GM12878 (cell line): Measurements from ENCODE around the gene SLC25A33. TPM values are rescaled to one million over a fixed set of nuclear protein-coding genes. Genes with fewer than 3 reads are reported as not detected.

Source experiments
- ATAC-seq: fragments of 200-7000 bp; cut with Tn5 transposase; 3 replicates; pipeline ENCODE4 v1.9.1; 2020; ENCODE audit warnings: mild to moderate bottlenecking, moderate library complexity
- BruUV-seq: library from RNA; stranded (reverse); fragments of 400-500 nt; replicated peaks from 2 replicates; lab custom pipeline; 2021; lab: Mats Ljungman, UMichigan
- CTCF ChIA-PET: fragments of 300-600 bp; sonication (Branson Sonifier 250); formaldehyde crosslinking; extraction: SDS; loops from one replicate; lab custom pipeline; 2021; ENCODE audit warnings: inconsistent platforms; lab: Yijun Ruan, JAX
- POLR2A ChIA-PET: fragments of 350-600 bp; formaldehyde crosslinking; extraction: SDS; loops from one replicate; lab custom pipeline; 2021; ENCODE audit warnings: inconsistent platforms; lab: Charles Lee
- RAD21 ChIA-PET: fragments of 300-600 bp; sonication (Branson Sonifier 250); formaldehyde crosslinking; loops from one replicate; lab custom pipeline; 2023; ENCODE audit warnings: antibody characterized with exemption; ENCODE audit not compliant: unreplicated experiment; lab: Charles Lee
- SMC1A ChIA-PET: fragments of 300-600 bp; sonication (Branson Sonifier 250); formaldehyde crosslinking; loops from one replicate; lab custom pipeline; 2023; ENCODE audit not compliant: unreplicated experiment, uncharacterized antibody; lab: Charles Lee
- DNase-seq: peaks from one replicate; pipeline ENCODE4 v3.0.0-alpha.2; 2011; ENCODE audit warnings: low read depth, low spot score
- FAIRE-seq: peaks from 3 replicates; lab custom pipeline; 2011; peaks lifted over from hg19 to GRCh38; lab: Jason Lieb, UNC
- H2AFZ ChIP-seq: 2 replicates; pipeline ENCODE4 v1.6.0; 2011; ENCODE audit warnings: low read depth, low read length, control low read depth; ENCODE audit not compliant: control insufficient read depth
- H3K27ac ChIP-seq: 2 replicates; pipeline ENCODE4 v1.5.1; 2011; ENCODE audit warnings: control low read depth; ENCODE audit not compliant: control insufficient read depth, insufficient read depth
- H3K27me3 ChIP-seq, 2 experiments: replicated peaks in 1 of 2; 2 replicates each; pipeline versions ENCODE4 v1.6.0 to v1.6.1; 2011; ENCODE audit warnings: low read length in 1 of 2; ENCODE audit not compliant: control insufficient read depth in 2 of 2, insufficient read depth in 2 of 2
- H3K36me3 ChIP-seq, 2 experiments: 2 replicates each; pipeline ENCODE4 v1.5.1; 2011; ENCODE audit warnings: low read length in 1 of 2; ENCODE audit not compliant: control insufficient read depth in 2 of 2, insufficient read depth in 2 of 2
- H3K4me1 ChIP-seq: 2 replicates; pipeline ENCODE4 v1.6.1; 2011; ENCODE audit warnings: mild to moderate bottlenecking, low read length, moderate library complexity, mixed read lengths; ENCODE audit not compliant: control insufficient read depth, insufficient read depth
- H3K4me2 ChIP-seq: 2 replicates; pipeline ENCODE4 v1.6.0; 2011; ENCODE audit warnings: control low read depth; ENCODE audit not compliant: control insufficient read depth, insufficient read depth
- H3K4me3 ChIP-seq: fragments of 200-600 bp; sonication (generic); 2 replicates; pipeline ENCODE4 v1.5.1; 2016
- H3K79me2 ChIP-seq: 2 replicates; pipeline ENCODE4 v1.6.0; 2011; ENCODE audit warnings: low read length; ENCODE audit not compliant: control insufficient read depth, insufficient read depth
- H3K9ac ChIP-seq: 2 replicates; pipeline ENCODE4 v1.8.0; 2011; ENCODE audit warnings: low read length, control low read depth, mixed read lengths; ENCODE audit not compliant: control insufficient read depth, insufficient read depth
- H3K9me3 ChIP-seq: replicated peaks from 3 replicates; pipeline ENCODE4 v1.5.1; 2011; ENCODE audit warnings: mild to moderate bottlenecking, low read length; ENCODE audit not compliant: control insufficient read depth, insufficient read depth
- H4K20me1 ChIP-seq: 2 replicates; pipeline ENCODE4 v1.6.0; 2011; ENCODE audit not compliant: control insufficient read depth, insufficient read depth
- BCLAF1 ChIP-seq: fragments of 450-650 bp; IDR thresholded peaks from 2 replicates; pipeline ENCODE4 v1.6.1; 2017; ENCODE audit warnings: antibody characterized with exemption, mild to moderate bottlenecking, moderate library complexity
- BMI1 ChIP-seq: fragments of 450-650 bp; IDR thresholded peaks from 2 replicates; pipeline ENCODE4 v1.6.1; 2016; ENCODE audit warnings: mild to moderate bottlenecking, moderate library complexity, borderline replicate concordance
- CBX3 ChIP-seq: fragments of 200-600 bp; sonication (generic); IDR thresholded peaks from 2 replicates; pipeline ENCODE4 v1.6.1; 2016; ENCODE audit warnings: low read depth, borderline replicate concordance
- CHD4 ChIP-seq: fragments of 200-600 bp; sonication (generic); IDR thresholded peaks from 2 replicates; pipeline ENCODE4 v1.6.1; 2016; ENCODE audit warnings: mild to moderate bottlenecking
- ESRRA ChIP-seq: IDR thresholded peaks from 2 replicates; pipeline ENCODE4 v1.6.1; 2012; ENCODE audit warnings: mild to moderate bottlenecking, low read length, improper control_type of control experiment
- GATAD2B ChIP-seq: fragments of 450-650 bp; conservative IDR thresholded peaks from 2 replicates; pipeline ENCODE4 v1.6.1; 2017; ENCODE audit warnings: low read depth, mild to moderate bottlenecking, moderate library complexity
- HDAC2 ChIP-seq: fragments of 200-600 bp; sonication (generic); IDR thresholded peaks from 2 replicates; pipeline ENCODE4 v1.6.1; 2017
- MXI1 ChIP-seq: fragments of 150-350 bp; IDR thresholded peaks from 2 replicates; pipeline ENCODE4 v1.6.1; 2011; ENCODE audit warnings: low read depth, mild to moderate bottlenecking, inconsistent platforms, low read length, improper control_type of control experiment
- SUPT20H ChIP-seq: IDR thresholded peaks from 2 replicates; pipeline ENCODE4 v1.6.1; 2011; ENCODE audit warnings: low read depth, mild to moderate bottlenecking, low read length, moderate library complexity, borderline replicate concordance; ENCODE audit not compliant: control insufficient read depth
- ZBTB33 ChIP-seq: fragments of 450-650 bp; IDR thresholded peaks from 2 replicates; pipeline ENCODE4 v1.6.1; 2017; ENCODE audit warnings: mild to moderate bottlenecking
- ZBTB40 ChIP-seq: fragments of 450-650 bp; IDR thresholded peaks from 2 replicates; pipeline ENCODE4 v1.6.1; 2016; ENCODE audit warnings: mild to moderate bottlenecking, moderate library complexity, borderline replicate concordance
- WGBS: methylation state at CpG from one replicate; pipeline ENCODE4 v1.1.6; 2016; ENCODE audit warnings: low lambda C conversion rate; ENCODE audit not compliant: insufficient replicate concordance, insufficient coverage; ENCODE audit errors: missing lambda C conversion rate; 5-methylcytosine and 5-hydroxymethylcytosine counted together
- in situ Hi-C: fragments of 300-500 bp; cut with MboI; formaldehyde crosslinking; loops from 9 replicates; pipeline ENCODE4 v1.14.3; 2018; ENCODE audit warnings: mixed read lengths
- intact Hi-C: fragments of 100-400 bp; cut with micrococcal nuclease; formaldehyde crosslinking; loops from one replicate; pipeline ENCODE4 v1.14.2; 2022; ENCODE audit not compliant: unreplicated experiment
- polyA plus RNA-seq, 11 experiments: library from polyadenylated mRNA; depleted of rRNA in 4 of 11; unstranded in 6 of 11; stranded (reverse) in 5 of 11; fragments of >200 nt; fragmentation: Nextera tagmentation in 4 of 11; fragmentation: Illumina TruSeq in 1 of 11; extraction: Ambion mirVana in 4 of 11; extraction: Trizol in 1 of 11; gene quantifications; 1 replicate in 1 of 11; 2 replicates in 10 of 11; pipeline versions ENCODE4 v1.2.1 to v1.2.3, GENCODE V29; 2011 to 2016; ENCODE audit warnings: inconsistent platforms in 2 of 11, missing spikeins in 2 of 11, low read depth in 1 of 11
- total RNA-seq, 4 experiments: library from RNA; depleted of rRNA in 3 of 4; stranded (reverse); fragments of >200 nt in 3 of 4; fragmentation: Illumina TruSeq in 1 of 4; extraction: Trizol in 1 of 4; gene quantifications; 2 replicates each; pipeline versions ENCODE4 v1.2.1 to v1.2.3, GENCODE V29; 2013 to 2021

SLC25A33 gene
- total and polyA plus RNA-seq, 10 of the 15 experiments (the other 5 are each of a cell fraction or from before 2014, with no cell fraction given): 1.7 to 11.2 (median 8.4) TPM

- no peak for TF ChIP-seq ZBTB40
- no peak for TF ChIP-seq CBX3
- TF ChIP-seq SUPT20H: no peak
- no peak for TF ChIP-seq HDAC2
- TF ChIP-seq, all 136 proteins: peak for 0
Measured at GRCh38 chr1:9612162-9612845, 73.0 kb downstream of the SLC25A33 start (continued).

- RAD21 ChIA-PET: interaction anchor here (5.1 kb wide), 1 partner anchor 15 kb away, joined by 51 read pairs; no protein-coding TSS in a partner anchor
- CTCF ChIA-PET: no interaction called here
- no peak for TF ChIP-seq ESRRA
- TF ChIP-seq ZBTB33: no peak
- no peak for TF ChIP-seq GATAD2B
- no peak for TF ChIP-seq CHD4
- TF ChIP-seq BMI1: no peak
- no peak for TF ChIP-seq BCLAF1
- no peak for TF ChIP-seq MXI1
Measured at GRCh38 chr1:9612871-9613624, 73.8 kb downstream of the SLC25A33 start.

More at GRCh38 chr1:9612871-9613624, 73.8 kb downstream of the SLC25A33 start:
- Histone ChIP-seq H3K79me2 (no peaks in the 10 kb centered on the region), H3K9ac (no peak overlapping the region), H3K27me3 (no peaks in the 10 kb centered on the region), H3K9me3 (no peaks in the 10 kb centered on the region), H3K4me2 (no peak overlapping the region), H3K4me1 (no peaks in the 10 kb centered on the region), H2AFZ (no peak overlapping the region), H4K20me1 (no peaks in the 10 kb centered on the region), H3K36me3 (peaks cover 3 to 13% of the 10 kb centered on the region in 2 experiments; a peak in 3 of 4 replicates), H3K4me3 (no peak overlapping the region), H3K27ac (no peak overlapping the region)
- POLR2A ChIA-PET: no interaction called here
- DNase-seq (no peak), ATAC-seq (no peak), FAIRE-seq (no peak)
- intact Hi-C loops (no loop called here), in situ Hi-C loops (no loop called here)
- WGBS: 83% methylated on average over 20 of the region's 20 CpGs
- BruUV-seq: no TSS peak
- SMC1A ChIA-PET: no interaction called here
